PC-3 (cell line): ENCODE measurements around the gene SPDYE1.
"Not testable (repeated sequence)": the region's sequence is repeated elsewhere in the genome, so short reads cannot be mapped to it uniquely, and the experiment has no call there.

ENCODE experiments used
- EZH2 ChIP-seq: fragments of 300-600 bp; sonication (generic); IDR thresholded peaks from one replicate; pipeline ENCODE4 v1.6.1; 2017; ENCODE audit warnings: antibody characterized with exemption, mild to moderate bottlenecking, low read length; ENCODE audit not compliant: unreplicated experiment
- EZH2phosphoT487 ChIP-seq: fragments of 300-600 bp; sonication (generic); IDR thresholded peaks from 2 replicates; pipeline ENCODE4 v1.6.1; 2018; ENCODE audit warnings: mild to moderate bottlenecking, antibody characterized with exemption, low read length, borderline replicate concordance
- TF ChIP-seq, protein P1 (sequence below): fragments of 300-600 bp; sonication (generic); conservative IDR thresholded peaks from 2 replicates; pipeline ENCODE4 v1.5.1; 2017; ENCODE audit warnings: antibody characterized with exemption, low read depth, mild to moderate bottlenecking, low read length

DNA sequence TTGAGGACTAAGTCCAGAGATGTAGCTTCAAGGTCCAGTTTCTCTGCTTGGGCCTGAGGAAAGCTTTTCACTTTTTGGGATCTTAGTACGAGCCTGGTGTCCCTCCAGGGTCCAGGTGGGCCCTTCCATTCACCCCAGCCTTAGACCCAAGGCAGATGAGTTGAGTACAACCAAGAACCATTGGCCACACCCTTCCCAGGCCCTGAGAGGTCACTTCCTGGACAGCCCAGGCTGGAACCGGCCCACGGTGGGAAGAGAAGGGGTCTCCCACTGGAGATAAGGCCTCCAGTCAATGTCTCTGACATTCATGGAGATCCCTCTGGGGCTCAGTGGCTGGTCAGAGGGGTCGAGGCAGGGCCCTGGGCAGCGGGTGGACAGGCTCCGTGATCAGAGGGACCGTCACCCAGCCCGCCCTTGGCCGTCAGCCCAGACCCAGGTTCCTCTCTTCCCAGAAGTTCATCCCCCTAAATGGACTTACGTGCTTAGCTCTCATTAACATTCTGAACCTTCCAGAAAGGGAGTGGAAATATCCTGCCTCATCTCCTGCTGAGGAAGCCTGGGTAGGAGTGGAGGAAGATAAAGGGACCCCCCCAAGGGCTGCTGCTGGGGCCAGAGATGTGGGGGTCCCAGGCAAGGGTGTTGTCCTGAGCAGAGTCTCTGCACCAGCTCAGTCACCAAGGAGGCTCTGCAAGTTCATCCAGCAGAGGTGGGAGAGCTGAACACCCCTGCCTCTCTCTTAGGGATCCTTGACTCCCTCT lies 22.8 kb upstream of the SPDYE1 start:
- TF ChIP-seq, protein P1, sequence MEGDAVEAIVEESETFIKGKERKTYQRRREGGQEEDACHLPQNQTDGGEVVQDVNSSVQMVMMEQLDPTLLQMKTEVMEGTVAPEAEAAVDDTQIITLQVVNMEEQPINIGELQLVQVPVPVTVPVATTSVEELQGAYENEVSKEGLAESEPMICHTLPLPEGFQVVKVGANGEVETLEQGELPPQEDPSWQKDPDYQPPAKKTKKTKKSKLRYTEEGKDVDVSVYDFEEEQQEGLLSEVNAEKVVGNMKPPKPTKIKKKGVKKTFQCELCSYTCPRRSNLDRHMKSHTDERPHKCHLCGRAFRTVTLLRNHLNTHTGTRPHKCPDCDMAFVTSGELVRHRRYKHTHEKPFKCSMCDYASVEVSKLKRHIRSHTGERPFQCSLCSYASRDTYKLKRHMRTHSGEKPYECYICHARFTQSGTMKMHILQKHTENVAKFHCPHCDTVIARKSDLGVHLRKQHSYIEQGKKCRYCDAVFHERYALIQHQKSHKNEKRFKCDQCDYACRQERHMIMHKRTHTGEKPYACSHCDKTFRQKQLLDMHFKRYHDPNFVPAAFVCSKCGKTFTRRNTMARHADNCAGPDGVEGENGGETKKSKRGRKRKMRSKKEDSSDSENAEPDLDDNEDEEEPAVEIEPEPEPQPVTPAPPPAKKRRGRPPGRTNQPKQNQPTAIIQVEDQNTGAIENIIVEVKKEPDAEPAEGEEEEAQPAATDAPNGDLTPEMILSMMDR = not testable (repeated sequence)
- TF ChIP-seq EZH2phosphoT487, EZH2: not testable (repeated sequence)
